Activated CD8-positive, alpha-beta T cell treated with anti-CD3 and anti-CD28 coated beads for 36 hours (primary cell): ENCODE data around the gene GPX4. TPM values are rescaled to one million over a fixed set of nuclear protein-coding genes. Genes with fewer than 3 reads are reported as not detected.
A peak's percentile ranks its signal among the peaks of the same experiment; 100 is the strongest.

ENCODE experiments used
- ATAC-seq: fragments of 200-7000 bp; cut with Tn5 transposase; one replicate; pipeline ENCODE4 v1.10.0; 2021; ENCODE audit warnings: mild to moderate bottlenecking, moderate library complexity
- CTCF ChIA-PET: fragments of 350-600 bp; sonication (Branson Sonifier 250); formaldehyde crosslinking; loops from one replicate; lab custom pipeline; 2021; ENCODE audit warnings: antibody characterized with exemption; lab: Charles Lee
- POLR2A ChIA-PET: fragments of 350-600 bp; sonication (Branson Sonifier 250); formaldehyde crosslinking; loops from one replicate; lab custom pipeline; 2021; ENCODE audit warnings: antibody characterized with exemption; lab: Charles Lee
- DNase-seq: peaks from one replicate; pipeline ENCODE4 v3.0.0-alpha.2; 2020
- H3K27ac Mint-ChIP-seq: one replicate; pipeline ENCODE4 v1.8.0; 2021; ENCODE audit warnings: mild to moderate bottlenecking, mixed read lengths
- H3K27me3 Mint-ChIP-seq: one replicate; pipeline ENCODE4 v1.8.0; 2021; ENCODE audit warnings: mixed read lengths
- H3K36me3 Mint-ChIP-seq: one replicate; pipeline ENCODE4 v1.8.0; 2021; ENCODE audit warnings: low read depth, mixed read lengths
- H3K4me1 Mint-ChIP-seq: one replicate; pipeline ENCODE4 v1.8.0; 2021; ENCODE audit warnings: low read depth, mixed read lengths
- H3K4me3 Mint-ChIP-seq: one replicate; pipeline ENCODE4 v1.8.0; 2021; ENCODE audit warnings: mild to moderate bottlenecking, moderate library complexity, mixed read lengths
- H3K9me3 Mint-ChIP-seq: one replicate; pipeline ENCODE4 v1.8.0; 2021; ENCODE audit warnings: mixed read lengths
- intact Hi-C: fragments of 100-400 bp; cut with micrococcal nuclease; formaldehyde crosslinking; loops from one replicate; pipeline ENCODE4 v1.10.0; 2022
- total RNA-seq, 2 experiments: library from RNA; stranded (reverse); gene quantifications; one replicate each; pipeline ENCODE4 v1.2.3, GENCODE V29; 2021
- TF ChIP-seq, protein P1 (sequence below): fragments of 200-600 bp; IDR thresholded peaks from one replicate; pipeline ENCODE4 v1.8.0; 2022; ENCODE audit warnings: antibody characterized with exemption, mild to moderate bottlenecking

The GPX4 gene
- total RNA-seq, 2 experiments from 2014 or later, result 224 to 232 TPM

DNA sequence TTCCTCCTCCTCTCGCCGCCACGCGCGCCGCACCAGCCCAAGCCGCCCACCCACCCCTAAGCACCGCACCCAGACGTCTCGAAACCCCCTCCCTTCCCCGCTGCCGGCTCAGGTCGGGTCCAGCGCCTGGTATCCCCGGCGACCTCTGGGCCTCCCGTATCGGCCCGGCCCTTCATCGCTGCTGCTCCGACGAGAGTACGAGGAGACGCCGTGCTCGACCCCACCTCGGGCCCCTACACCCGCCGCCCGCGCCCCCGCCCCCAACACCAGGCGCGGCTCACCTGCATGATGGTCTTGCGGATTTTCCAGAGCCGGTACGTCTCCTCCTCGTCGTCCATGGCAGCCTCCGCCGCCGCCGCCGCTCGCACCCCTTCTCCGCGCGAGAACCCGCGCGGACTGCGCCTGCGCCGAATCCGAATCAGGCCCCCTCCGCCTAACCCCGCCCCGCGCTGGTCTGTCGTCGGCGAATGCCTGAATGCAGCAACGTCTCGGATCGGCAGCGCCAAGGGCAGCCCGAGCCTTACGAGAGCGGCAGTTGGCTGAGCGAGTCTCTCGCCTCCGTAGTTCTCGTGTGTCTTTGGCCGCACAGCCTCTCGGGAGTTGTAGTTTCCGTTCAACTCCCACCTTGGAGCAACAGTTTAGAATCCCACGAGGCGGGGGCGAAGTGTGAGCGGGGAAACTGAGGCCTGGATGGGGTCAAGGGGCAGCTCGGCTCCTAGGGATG is 8.7 kb upstream of the GPX4 start, which contains the start of gene POLR2E:
TSS of gene POLR2E (minus strand) at position 398 of the 724 bp plus-strand sequence. CDS start at position 338, 60 bp downstream.
- ATAC-seq, result peak; percentile 94
- peaks cover 64% of the 10 kb centered on the region for H3K4me1 Mint-ChIP-seq
- ChIA-PET POLR2A (interaction anchor here (0.9 to 4.8 kb wide), 7 partner anchors 13 to 143 kb away, joined by 3 to 72 read pairs (median 4); partner anchors contain the start of genes ARHGAP45 and CBARP), CTCF (interaction anchor here (1.0 to 1.8 kb wide), 3 partner anchors 18 to 30 kb away, joined by 3 to 6 read pairs (median 4); no protein-coding TSS in a partner anchor)
- H3K36me3 Mint-ChIP-seq, result peaks cover 31% of the 10 kb centered on the region
- intact Hi-C loops, result no loop called here
- peaks cover 3% of the 10 kb centered on the region for H3K9me3 Mint-ChIP-seq
- peak; percentile 97 for DNase-seq
- H3K27ac Mint-ChIP-seq, result peak within 1 kb of the TSS; percentile 87
- no peaks in the 10 kb centered on the region for H3K27me3 Mint-ChIP-seq
- TF ChIP-seq, protein P1, sequence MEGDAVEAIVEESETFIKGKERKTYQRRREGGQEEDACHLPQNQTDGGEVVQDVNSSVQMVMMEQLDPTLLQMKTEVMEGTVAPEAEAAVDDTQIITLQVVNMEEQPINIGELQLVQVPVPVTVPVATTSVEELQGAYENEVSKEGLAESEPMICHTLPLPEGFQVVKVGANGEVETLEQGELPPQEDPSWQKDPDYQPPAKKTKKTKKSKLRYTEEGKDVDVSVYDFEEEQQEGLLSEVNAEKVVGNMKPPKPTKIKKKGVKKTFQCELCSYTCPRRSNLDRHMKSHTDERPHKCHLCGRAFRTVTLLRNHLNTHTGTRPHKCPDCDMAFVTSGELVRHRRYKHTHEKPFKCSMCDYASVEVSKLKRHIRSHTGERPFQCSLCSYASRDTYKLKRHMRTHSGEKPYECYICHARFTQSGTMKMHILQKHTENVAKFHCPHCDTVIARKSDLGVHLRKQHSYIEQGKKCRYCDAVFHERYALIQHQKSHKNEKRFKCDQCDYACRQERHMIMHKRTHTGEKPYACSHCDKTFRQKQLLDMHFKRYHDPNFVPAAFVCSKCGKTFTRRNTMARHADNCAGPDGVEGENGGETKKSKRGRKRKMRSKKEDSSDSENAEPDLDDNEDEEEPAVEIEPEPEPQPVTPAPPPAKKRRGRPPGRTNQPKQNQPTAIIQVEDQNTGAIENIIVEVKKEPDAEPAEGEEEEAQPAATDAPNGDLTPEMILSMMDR, result no peak
- peak within 1 kb of the TSS; percentile 90 for H3K4me3 Mint-ChIP-seq

DNA sequence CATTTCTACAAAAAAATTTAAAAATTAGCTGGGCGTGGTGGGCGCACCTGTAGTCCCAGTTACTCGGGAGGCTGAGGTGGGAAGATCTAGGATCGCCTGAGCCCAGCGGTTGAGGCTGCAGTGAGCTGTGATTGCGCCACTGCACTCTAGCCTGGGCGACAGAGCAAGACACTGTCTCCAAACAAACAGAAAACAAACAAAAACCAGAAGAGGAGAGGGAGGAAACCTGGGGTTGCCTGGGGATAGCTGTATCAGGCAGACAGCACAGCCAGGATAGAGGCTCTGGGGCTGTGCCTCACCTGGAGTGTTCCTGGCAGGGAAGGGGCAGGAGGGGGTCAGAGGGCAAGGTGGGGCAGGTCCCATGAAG is 6.0 kb upstream of the GPX4 start:
- H3K36me3 Mint-ChIP-seq, result peaks cover 23% of the 10 kb centered on the region
- CTCF ChIA-PET, result interaction anchor here (1.3 kb wide), 1 partner anchor 33 kb away, joined by 3 read pairs; no protein-coding TSS in a partner anchor
- H3K9me3 Mint-ChIP-seq, result peaks cover 3% of the 10 kb centered on the region
- TF ChIP-seq, protein P1, result no peak
- H3K27me3 Mint-ChIP-seq, result no peaks in the 10 kb centered on the region
- H3K4me3 Mint-ChIP-seq, result no peak overlapping the region
- peak overlapping the region; percentile 48 for H3K27ac Mint-ChIP-seq
- H3K4me1 Mint-ChIP-seq, result peaks cover 69% of the 10 kb centered on the region
- DNase-seq (no peak), ATAC-seq (no peak)
- POLR2A ChIA-PET, result interaction anchor here (0.6 to 1.6 kb wide), 8 partner anchors 13 to 172 kb away, joined by 3 to 6 read pairs (median 3); no protein-coding TSS in a partner anchor
- intact Hi-C loops, result no loop called here

DNA sequence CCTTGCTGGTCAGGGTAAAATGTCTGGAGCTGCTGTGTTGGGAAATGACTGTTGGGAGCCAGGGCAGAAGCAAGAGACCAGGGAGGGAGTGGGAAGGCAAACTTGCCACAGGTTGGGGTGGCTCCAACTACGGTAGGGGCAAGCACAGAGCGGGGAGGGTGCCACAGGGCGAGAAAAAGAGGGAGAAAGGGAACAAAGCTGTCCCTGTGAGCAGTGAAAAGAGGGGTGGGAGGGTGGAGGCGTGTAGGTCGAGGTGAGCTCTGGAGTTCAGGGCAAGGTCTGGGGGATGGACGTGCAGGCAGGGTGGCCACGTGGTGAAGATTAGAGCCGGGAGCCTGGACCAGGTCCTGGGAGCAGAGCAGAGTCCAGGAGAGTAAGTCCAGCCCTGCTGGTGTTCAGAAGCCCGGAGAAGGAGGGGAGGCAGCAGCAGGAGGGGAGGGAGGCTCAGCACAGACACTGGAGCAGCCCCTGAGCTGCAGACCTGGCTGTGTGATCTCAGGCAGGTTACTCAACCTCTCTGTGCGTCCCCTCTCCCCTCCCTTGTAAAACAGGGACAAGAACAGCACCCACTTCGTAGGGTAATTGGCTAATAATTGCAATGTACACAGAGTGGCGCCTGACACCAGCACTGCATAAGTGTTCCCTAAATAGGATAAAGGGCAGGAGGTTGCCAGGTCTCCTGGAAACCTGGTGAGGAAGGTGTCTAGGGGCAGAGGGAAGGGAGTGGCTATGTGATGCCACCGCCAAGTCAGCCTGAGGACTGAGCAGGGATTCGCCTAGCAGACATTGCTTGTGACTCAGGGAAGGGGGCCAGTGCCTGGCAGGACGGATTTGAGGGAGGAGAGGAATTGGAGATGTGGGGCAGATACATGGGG is 5.4 kb upstream of the GPX4 start:
- H3K36me3 Mint-ChIP-seq, result peaks cover 19% of the 10 kb centered on the region
- TF ChIP-seq, protein P1, result no peak
- H3K9me3 Mint-ChIP-seq, result peaks cover 3% of the 10 kb centered on the region
- no peak overlapping the region for H3K4me3 Mint-ChIP-seq
- no peaks in the 10 kb centered on the region for H3K27me3 Mint-ChIP-seq
- CTCF ChIA-PET, result interaction anchor here (1.3 kb wide), 1 partner anchor 34 kb away, joined by 3 read pairs; no protein-coding TSS in a partner anchor
- peak overlapping the region; percentile 75 for H3K27ac Mint-ChIP-seq
- intact Hi-C loops, result no loop called here
- DNase-seq (no peak), ATAC-seq (no peak)
- POLR2A ChIA-PET, result interaction anchor here (0.6 to 1.6 kb wide), 7 partner anchors 14 to 171 kb away, joined by 3 to 6 read pairs (median 3); no protein-coding TSS in a partner anchor
- peaks cover 67% of the 10 kb centered on the region for H3K4me1 Mint-ChIP-seq

DNA sequence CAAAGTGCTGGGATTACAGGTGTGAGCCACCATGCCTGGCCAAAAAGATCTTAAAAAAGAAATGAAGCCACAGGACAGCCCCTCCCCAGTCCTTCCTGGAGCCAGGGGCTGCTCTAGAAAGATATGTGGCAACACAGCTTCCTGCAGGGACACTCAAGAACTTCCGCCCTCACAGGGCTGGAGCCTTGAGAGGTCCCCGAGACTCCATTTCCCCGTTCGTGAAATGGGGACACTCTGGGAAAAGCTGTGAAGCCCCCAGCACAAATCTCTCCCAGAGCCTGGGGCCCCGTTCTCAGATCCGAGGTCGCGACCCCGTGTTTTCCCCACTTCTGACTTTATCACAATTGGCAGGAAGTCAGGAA is 2.5 kb upstream of the GPX4 start:
- CTCF ChIA-PET, result interaction anchor here (1.0 to 1.5 kb wide), 4 partner anchors 22 to 143 kb away, joined by 3 to 7 read pairs (median 4); no protein-coding TSS in a partner anchor
- H3K27me3 Mint-ChIP-seq, result no peaks in the 10 kb centered on the region
- H3K27ac Mint-ChIP-seq, result peak overlapping the region; percentile 89
- peaks cover 57% of the 10 kb centered on the region for H3K4me1 Mint-ChIP-seq
- POLR2A ChIA-PET, result interaction anchor here (0.8 to 3.7 kb wide), 10 partner anchors 14 to 80 kb away, joined by 3 to 23 read pairs (median 4); partner anchors contain the start of genes ARHGAP45, RNU6-2 and TMEM259
- H3K9me3 Mint-ChIP-seq, result peaks cover 3% of the 10 kb centered on the region
- intact Hi-C loops, result loop anchor here (10.0 kb wide), 1 partner anchor 143 kb away; the partner anchor contains the start of genes ATP5F1D and MIDN
- no peak overlapping the region for H3K4me3 Mint-ChIP-seq
- DNase-seq (no peak), ATAC-seq (no peak)
- H3K36me3 Mint-ChIP-seq, result peaks cover 10% of the 10 kb centered on the region
- TF ChIP-seq, protein P1, result no peak
